ENCODE data around the gene FOXP1.

Gene FOXP1

DNA sequence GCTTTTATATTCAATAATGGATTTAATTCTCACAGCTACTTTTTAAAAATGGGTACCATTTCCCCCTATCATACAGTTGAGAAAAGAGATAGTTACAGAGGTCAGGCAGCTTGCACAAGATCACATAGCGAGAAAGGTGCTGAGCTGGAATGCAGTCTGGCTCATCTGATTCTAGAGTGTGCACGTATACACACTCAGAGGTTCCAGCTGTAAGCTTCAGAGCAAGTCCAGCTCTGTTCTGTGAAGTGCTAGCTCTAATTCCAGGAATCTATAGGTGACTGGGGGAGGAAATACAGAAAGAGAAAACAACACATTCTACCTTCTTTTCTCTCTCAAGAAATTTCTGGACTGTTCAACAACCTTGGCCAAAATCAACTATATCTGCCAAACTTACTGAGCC is 318.7 kb downstream of the FOXP1 start:
- DNase-seq (ENCODE audit: low spot score): no peak

DNA sequence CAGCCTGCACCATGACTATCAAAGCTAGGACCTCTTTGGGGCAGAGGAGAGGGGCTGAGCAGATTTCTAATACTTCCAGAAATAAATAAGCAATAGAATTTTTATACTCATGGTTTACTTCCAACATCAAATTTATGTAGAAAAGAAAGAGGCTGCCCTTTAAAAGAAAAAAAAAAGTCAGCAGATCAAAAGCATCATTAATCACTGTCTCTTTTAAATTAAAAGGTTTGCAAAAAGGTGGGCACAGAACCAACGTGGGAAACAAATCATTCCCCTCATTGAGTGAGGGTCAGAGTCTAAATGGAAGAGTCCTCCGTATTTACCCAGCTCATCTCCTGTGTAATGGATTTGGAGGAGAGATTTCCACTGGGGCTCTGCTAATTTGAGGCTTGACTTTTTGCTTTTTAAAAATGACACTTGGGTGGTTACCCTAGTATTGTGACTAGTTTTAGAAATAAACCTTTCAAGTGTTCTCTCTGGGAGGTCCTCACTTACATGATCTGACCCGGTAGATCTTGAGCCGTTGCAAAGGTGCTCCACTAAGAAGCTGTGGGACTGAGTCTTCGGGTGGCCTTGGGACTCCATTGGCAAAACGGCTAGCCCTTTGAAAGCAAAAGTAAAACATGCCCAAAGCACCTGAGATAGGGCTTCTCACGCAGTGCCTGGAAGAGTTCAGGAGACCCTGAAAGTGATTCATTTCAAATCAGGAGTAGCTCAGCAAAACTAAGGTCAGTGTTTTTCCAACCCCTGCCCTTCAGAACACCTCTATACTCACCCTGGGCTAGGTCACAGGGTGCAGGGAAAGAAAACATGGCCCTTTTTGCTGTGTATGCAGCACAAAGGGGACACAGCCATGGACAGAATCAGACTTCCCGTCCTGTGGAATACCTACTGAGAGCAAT is 320.9 kb downstream of the FOXP1 start:
- no peak for DNase-seq (ENCODE audit: low spot score)

GRCh38 chr3:71260782-71261181 is 322.7 kb downstream of the FOXP1 start:
- no peak for DNase-seq (ENCODE audit: low spot score)

DNA sequence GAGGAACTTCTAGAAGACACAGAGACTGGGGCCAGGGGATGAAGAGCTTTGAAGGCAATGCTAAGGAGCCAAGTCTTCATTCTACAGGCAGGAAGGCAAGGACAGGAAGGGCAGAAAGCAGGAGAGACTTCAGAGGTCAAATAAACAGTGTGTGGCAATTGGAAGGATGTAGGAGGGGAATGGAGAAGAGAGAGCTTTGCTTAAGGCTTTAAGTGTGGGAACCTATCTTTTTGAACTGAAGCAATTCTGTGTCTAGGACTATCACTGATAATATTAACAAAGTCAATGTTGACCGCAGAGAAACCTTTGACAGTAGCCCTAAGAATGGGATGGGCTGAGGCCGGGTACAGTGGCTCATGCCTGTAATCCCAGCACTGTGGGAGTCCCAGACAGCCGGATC is 325.0 kb downstream of the FOXP1 start:
- DNase-seq (ENCODE audit: low spot score): no peak

- no peak for DNase-seq (ENCODE audit: low spot score)
These were observed 325.4 kb downstream of the FOXP1 start for GRCh38 chr3:71258116-71258515.

DNA sequence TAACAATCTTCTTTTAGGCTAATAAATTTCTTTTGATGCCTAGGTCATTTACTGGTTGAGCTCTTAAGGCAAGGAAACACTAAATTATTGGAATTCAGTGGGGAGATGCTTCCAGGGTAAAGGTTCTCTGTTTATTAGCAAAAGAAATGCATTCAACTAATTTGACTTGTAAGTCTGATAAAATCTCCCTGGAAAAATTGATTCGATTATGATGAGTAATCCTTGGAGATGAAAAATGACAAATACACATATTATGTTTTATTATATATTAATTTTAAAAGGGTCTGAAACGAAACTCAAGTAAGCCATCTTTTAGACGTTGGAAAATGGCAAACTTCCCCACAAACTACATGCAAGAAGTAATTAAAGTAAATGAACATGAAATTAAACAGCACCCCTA is 328.0 kb downstream of the FOXP1 start:
- no peak for DNase-seq (ENCODE audit: low spot score)

- no peak for DNase-seq (ENCODE audit: low spot score)
These were observed 329.1 kb downstream of the FOXP1 start for GRCh38 chr3:71254281-71255057.

DNA sequence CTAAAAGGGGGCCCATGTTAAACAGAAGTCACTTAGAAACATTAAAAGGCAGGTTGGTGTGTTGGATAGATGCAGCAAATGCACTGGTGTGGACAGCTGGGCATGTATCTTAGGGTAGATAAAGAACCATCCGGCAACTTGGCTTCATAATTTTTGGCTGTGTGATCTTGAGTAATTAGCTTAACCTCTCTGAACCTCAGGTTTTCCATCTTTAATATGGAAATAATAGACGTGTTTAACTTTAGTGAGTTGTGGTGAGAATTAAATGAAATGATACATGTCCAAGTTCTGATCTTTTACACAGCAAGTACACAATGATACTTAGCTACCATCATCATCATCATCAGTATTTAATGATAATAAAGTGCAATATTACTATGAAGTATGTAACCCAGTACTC is 330.4 kb downstream of the FOXP1 start:
- DNase-seq (ENCODE audit: low spot score): no peak

GRCh38 chr3:71252466-71252865 is 331.1 kb downstream of the FOXP1 start:
- no peak for DNase-seq (ENCODE audit: low spot score)

DNA sequence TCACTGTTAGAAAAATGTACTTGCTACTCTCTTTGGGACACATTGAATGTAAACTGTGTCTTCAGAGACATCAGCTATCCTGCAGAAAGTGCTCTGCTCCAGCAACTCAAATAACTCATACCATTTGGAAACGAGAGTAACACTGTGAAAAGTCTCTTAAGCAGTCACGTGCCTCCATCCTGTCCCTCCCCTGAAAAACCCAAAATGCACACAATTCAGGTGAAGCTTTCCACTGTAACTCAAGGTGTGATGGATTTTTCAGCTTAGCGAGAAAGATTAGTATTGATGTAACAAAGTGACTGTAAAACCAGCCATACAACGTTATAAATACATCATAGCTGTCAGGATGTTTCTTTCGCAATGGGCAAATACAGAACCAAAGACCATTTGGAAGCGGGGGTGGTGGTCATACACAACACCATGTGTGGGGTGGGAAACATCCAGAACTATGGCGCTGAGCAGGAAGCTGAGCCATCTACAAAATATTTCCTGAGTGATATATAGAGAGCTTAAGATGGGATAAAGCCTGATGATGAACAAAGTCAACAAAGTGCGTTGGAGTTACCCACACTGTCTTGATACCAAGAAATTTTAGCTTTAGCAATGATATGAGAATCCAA is 332.3 kb downstream of the FOXP1 start:
- peak; percentile 66 for DNase-seq (ENCODE audit: low spot score)

- DNase-seq (ENCODE audit: low spot score): no peak
These were observed 333.5 kb downstream of the FOXP1 start for GRCh38 chr3:71250026-71250425.

DNA sequence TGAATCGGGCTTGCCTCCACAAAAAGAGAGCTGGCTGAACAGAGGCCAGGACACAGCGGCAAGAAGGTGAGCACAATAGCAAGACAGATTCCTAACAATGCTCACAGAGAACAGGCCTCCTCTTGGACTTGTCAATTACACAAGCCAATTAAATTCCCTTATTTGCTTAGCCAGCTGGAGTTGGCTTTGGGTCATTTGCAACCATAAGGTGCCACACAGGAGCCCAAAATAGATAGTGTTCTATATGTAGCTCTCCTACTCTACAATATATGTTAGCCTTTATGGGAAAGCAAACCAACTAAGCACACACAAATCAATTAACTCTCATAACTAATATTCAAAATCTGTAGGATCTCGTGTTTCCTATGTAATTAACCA is 335.6 kb downstream of the FOXP1 start:
- no peak for DNase-seq (ENCODE audit: low spot score)

DNA sequence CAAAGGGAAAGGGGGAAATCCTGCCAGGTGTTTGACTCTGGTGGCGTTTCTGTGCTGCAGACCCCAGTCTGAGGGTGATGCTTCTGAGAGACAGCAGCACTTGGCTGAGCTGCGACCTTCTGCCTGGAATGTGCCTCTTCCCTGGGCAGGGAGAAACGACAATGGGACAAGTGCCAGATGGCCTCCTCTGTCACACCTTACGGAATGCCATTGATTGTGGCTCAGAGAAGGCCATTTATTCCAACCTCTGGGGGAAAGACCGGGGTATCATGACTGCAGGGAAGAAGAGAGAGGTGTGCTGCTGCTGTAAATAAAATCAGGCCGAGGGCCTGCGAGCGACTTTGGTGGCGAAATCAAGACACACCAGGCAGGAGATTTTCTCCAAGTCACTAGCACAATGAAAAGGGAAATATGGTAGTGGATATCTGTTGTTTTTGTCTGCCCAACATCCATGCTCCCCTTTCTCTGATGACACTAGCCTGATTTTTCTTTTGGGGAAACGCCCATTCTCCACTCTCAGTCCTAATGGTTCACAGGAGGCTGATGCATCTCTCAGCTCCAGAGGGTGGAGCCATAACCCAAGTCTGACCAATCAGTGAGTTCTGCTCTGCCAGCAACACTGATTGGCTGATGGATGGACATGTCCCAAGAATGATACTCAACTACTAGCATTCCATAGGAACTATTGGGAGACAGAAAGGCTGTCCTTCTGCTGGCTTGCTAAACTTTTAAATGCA is 336.1 kb downstream of the FOXP1 start:
- peak; percentile 47 for DNase-seq (ENCODE audit: low spot score)

DNA sequence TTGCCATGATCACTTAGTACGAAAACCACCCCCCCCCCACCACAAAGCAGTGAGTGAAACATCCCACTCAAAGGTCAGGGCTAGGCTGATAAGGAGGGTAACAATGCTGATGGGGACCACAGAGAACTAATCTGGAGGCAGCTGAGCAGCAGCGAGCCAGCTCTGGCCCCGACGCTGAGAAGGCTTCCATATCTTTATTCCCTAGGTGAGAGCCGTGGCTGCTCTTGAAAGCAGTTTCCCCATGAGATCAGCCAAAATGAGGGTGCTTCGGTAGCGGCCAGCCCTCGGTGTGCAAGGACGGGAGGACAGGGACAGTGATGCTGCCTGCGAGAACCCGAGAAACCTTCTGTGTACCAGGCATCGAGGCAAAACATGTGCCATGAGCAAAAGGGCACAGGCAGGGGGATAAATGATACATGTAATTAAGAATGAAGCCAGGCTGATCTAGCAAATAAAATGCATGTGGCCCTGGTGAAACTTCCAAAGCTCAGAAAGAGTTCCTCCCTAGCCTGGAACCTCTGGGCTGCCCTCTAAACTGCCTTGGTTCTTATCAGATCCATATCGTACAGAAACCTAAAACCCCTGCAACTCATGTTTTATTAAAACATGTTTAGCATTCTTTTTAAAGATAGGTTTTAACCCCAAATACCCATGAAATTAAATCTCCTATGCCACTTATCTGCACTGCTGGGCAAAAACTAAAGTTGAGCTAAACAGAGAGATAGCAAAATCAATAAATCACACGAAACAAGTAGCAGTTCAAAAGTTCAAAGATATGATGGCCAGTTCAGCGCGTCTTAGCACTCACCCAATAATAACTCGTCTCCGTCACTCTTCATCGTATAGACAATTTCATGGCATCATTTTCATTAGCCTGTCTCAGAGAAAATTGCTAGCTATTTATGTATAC is 337.3 kb downstream of the FOXP1 start:
- no peak for DNase-seq (ENCODE audit: low spot score)

DNA sequence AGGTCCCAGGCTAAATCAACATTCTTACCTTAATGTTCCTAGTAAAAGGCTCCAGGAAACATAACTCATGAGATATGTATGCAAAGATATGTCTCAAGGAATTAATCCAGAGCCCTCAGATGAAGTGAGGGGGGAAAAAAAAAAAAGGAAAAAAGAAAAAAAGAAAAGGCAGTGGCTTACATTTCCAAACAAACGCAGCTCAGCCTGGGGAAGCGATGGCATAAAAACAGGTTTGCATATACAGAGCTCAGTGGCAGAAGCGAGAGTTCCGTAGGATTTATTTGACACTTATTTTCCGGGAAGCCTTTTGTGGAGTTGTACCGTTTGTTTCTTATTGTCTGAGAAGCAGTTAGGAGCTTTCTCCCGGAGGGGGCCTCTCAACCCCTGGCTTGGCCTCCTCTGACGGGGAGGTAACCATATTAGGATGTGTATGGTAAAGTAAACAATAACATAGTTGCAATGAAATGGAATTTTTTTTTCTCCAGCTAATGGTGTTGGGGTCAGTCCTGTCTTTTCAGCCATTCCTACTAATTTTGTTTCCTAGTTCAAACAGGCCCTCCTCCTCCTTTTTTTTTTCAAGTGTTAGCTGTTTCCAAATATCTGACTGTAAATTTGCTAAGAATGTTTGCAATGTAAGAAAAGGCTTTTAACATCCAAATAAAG is 338.6 kb downstream of the FOXP1 start:
- peak; percentile 48 for DNase-seq (ENCODE audit: low spot score)

DNA sequence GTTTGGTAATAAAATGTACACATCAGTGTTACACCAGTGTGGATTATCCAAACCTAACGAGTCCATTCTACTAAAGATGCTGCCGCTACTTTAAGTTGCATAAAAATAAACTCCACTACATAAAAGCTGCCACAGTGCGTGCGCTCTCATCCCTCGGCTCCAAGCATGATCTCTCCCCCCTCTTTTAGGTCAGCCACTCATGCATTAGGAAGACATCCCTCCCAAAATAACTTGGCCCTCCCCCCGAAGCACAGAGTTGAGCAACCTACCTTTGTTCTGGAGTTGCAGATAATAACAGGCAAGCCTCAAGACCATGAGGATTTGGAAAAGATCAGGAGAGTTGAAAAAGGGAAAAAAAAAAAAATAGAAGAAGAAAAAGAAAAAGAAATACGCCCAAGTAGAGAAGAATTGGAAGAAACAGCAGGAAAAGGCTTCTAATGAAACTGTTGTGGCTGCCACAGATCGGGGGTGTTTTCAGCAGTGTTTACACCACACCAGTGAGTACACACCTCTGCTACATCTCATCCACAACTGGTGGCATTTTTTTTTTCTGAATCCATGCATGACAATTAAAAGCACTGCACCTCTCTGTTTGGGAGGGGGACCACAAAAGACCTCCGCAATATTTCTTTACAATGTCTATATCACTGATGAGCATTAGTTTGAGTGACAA is 339.2 kb downstream of the FOXP1 start:
- peak; percentile 72 for DNase-seq (ENCODE audit: low spot score)

DNA sequence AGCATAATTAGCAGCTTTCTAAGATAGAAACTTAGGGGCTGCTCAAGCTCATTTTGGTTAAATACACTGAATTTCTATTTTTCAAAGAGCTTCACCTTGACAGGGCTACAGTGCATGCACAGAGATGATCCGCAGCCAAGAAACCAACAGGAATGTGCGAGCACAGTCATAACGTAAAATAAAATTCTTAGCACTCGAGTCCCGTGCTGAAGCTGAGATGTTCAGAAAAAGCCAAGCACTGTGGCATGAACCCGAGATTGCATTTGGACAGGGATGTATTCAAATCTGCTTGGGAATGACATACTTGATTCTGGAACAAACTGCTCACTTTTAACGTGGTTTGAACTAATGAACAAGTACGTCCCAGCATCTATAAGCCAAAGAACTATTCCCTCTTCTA is 340.3 kb downstream of the FOXP1 start:
- no peak for DNase-seq (ENCODE audit: low spot score)

DNA sequence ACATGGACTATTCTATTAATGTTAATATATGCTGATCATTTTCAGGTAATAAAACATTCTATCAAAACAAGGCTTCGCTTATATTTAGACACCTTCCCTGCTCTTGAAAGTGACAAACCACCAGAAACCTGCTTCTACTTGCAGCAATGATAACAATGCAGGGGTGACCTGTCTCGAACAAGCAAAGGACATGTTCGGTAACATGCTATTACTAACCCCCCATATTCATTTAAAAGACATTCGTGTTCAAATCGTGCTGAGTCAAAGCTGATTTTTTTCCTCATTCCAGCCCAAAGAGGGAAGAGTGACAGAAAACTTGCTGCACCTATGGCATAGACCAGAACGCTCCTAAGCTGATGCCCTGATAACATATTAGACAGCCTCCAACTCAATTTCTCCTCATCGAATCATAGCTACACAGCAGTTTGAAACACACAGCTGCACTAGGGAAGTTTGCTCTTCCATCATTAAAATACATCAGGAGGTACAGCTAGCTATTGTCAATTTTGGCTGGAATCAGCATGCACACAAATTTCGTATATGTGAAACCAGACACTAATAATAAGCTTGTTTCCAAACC is 341.5 kb downstream of the FOXP1 start:
- DNase-seq (ENCODE audit: low spot score): no peak

GRCh38 chr3:71241246-71241901 is 342.2 kb downstream of the FOXP1 start:
- no peak for DNase-seq (ENCODE audit: low spot score)
